Measurements from ENCODE around the gene ARFGEF3.
A peak's percentile ranks its signal among the peaks of the same experiment; 100 is the strongest.
"Not testable (repeated sequence)": the region's sequence is repeated elsewhere in the genome, so short reads cannot be mapped to it uniquely, and the experiment has no call there.

ARFGEF3 gene

GRCh38 chr6:138175596-138175995, 13.9 kb downstream of the ARFGEF3 start:
- DNase-seq: no peak

DNA sequence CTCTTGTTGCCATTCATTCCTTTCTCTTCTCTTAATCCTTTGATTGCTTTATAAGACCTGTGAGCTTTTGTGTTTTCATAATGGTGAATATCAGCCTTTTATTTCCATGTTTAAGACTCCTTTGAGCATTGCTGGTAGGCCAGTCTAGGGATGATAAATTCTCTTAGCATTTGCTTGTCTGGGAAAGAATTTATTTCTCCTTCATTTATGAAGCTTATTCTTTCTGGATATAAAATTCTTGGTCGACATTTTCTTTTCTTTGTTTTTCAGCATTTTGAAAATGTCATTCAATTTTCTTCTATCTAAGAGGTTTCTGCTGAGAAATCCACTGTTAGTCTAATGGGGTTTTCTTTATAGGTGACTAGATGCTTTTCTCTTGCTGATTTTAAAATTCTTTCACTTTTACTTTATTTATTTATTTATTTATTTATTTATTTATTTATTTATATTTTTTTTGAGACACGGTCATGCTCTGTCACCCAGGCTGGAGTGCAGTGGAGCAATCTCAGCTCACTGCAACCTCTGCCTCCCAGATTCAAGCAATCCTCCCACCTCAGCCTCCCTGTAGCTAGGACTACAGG, 15.0 kb downstream of the ARFGEF3 start:
- no peak for DNase-seq

DNA sequence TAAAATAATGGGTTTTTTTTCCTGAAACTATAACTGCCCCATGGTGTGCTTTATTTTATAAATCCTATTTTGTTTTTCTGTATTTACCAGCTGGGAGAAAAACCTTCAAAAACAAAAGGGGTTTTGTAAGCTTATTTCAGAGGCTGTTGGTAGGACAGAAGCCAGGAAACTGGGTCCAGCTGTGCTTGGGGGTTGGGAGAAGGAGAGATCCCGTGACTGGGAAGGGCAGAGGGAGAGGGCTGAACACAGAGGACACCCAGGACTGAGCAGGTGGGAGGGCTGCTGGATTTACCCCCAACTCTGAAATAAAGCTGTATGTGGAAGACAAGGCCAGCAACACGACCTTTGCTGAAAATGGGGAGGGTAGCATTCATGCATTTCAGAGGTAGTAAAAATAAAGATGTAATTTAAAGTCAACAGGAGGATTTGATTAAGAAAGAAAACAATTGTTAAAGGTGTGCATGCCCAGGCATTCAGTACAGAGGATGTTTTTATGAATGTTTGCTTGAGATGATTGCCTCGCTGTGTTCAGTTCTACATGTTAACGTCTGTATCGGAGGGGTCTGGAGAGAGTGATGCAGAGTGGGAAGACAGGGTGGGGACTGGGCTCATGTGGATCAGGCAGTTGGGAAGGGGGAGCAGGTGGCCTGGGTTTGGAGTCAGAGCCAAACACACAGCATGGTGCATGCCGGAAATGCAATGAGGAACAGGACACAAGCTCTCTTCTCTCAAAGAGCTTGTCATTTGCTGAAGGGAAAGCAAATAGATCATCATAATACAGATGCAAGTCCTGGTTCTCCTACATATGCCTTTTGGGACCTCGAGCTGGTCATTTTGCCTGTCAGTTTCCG, 21.4 kb downstream of the ARFGEF3 start:
- DNase-seq: peak; percentile 96

DNA sequence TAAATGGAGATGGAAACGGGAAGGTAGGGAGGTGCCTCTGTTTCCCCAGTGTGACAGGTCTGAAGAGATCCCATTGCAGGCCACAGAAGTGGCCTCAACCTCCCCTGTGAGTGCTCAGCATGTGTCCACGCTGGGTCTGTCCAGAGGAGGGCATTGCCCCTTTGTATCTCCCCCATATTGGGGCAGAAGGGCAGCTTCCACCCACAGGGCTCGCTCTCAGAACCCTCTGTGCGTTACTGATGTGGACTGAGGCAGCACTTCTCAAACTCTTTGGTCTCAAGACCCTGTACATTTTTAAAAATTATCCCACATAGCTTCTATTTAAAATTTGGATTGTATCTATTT, 22.0 kb downstream of the ARFGEF3 start:
- no peak for DNase-seq

DNA sequence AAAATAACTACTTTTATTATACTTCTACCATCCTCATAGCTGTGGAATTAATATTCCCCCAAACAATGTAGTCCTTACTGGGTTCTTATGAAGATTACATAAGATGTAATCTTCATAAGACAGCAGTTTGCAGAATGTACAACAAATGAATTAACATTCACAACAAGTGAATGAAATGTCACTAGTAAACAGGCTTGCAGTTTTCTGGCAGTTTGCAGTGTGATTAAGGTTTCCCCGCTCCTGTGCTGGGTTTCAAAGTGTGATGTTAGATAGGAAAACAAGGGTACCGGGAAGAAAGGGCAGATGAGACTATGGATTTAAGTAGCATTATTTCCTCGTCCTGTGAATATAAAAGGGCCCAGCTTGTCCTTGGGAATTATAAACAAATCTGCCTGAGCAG, 22.5 kb downstream of the ARFGEF3 start:
- DNase-seq: no peak

DNA sequence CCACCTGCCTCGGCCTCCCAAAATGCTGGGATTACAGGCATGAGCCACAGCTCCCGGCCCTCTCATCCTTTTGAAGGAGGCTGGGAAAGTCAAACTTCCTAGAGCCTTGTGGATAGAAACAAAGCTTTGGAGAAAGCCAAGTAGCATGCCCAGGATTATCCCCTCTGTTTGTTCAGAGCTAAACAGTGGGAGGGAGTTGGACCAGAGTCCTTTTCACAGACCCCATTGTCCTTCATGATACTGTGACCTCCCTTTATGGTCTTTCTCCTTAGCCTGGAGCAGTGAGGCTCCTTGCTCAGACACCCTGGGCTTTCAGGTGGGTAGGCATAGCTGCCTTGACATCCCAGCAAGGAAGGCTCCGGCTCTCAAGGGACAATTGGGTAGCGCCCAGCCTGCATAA, 25.4 kb downstream of the ARFGEF3 start:
- DNase-seq: peak; percentile 34

- DNase-seq: peak; percentile 76
These were observed 26.7 kb downstream of the ARFGEF3 start for GRCh38 chr6:138188278-138188941.

DNA sequence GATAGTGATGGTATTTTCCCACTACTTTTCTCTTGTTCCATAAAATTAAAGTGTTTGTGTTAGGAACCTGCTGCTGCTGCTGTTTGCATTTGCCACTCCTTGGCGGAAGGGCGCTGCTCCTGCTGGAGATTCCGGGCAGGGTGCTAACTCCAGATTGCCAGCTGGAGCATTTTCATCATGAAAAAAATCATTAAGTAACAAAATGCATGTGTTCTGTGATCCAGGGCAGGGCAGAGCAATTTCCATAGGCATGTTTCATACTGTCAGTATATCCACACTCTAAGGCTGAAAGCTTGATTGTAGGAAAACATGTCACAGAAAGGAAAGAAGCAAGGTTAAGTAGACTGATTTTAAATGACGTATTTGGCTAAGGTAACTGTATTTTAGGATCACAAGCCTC, 32.5 kb downstream of the ARFGEF3 start:
- peak; percentile 59 for DNase-seq

DNA sequence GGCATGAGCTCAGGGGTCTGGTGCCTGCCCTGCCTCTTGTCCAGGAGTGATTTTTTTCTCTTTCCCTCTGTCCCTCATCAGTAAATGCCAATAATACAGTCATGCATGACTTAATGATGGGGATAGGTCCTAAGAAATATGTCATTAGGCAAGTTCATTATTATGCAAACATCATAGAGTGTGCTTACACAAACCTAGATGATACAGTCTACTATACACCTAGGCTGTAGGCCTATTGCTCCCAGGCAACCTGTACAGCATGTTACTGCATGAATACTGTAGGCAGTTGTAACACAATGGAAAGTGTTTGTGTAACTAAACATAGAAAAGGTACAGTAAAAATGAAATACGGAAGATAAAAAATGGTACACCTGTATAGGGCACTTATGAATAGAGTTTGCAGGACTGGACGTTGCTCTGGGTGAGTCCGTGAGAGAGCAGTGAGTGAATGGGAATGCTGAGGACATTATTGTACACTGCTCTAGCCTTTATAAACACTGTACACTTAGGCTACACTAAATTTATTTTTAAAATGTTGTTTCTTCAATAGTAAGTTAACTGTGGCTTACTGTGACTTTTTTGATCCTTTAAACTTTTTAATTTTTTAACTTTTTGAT, 34.5 kb downstream of the ARFGEF3 start:
- peak; percentile 73 for DNase-seq

GRCh38 chr6:138197570-138197969, 35.8 kb downstream of the ARFGEF3 start:
- DNase-seq: no peak

DNA sequence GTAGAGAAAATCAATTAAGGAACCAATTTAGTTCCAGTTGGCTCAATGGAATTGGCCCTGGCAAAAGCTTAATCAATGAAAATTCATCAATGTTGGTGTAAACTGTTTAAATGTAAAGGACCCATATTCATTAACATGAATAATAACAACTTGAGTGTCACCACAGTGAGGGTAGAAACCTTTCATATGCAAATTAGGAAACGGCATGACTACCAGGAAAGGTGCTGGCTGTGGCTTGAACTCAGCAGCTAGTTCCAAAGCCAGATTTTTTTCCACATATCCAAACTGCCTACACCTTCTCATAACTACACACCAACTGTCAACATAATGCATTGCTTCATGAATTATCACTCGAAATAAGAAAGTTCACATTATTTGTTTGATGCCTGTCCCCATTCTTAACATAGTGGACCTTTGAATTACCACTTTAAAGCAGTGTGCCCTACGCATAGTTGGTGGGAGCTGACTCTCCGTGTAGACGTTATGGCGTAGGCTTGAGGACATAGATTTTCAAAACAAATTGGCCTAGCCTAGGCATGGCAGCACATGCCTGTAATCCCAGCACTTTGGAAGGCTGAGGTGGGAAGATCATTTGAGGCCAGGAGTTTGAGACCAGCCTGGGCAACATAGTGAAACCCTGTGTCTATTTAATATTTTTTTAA, 36.8 kb downstream of the ARFGEF3 start:
- DNase-seq: no peak

GRCh38 chr6:138201836-138202235, 40.1 kb downstream of the ARFGEF3 start:
- peak; percentile 30 for DNase-seq

DNA sequence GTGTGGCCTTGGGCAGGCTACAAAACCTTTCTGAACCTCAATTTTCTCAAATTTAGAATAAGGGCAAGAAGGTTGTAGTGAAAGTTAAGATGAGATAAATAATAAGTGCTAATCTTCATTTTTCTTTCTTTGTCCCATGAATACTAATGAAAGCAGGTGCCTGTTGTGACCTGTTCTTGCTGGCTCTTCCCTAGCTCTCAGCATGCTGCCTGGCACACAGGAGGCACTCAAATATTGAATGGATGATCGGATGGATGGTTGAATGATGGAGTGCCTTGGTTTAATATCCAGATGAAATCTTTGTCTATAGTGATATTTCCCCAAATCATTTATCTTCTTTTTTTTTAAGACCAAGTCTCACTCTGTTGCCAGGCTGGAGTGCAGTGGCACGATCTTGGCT, 41.6 kb downstream of the ARFGEF3 start:
- DNase-seq: no peak

- no peak for DNase-seq
These were observed 42.6 kb downstream of the ARFGEF3 start for GRCh38 chr6:138204303-138204702.

DNA sequence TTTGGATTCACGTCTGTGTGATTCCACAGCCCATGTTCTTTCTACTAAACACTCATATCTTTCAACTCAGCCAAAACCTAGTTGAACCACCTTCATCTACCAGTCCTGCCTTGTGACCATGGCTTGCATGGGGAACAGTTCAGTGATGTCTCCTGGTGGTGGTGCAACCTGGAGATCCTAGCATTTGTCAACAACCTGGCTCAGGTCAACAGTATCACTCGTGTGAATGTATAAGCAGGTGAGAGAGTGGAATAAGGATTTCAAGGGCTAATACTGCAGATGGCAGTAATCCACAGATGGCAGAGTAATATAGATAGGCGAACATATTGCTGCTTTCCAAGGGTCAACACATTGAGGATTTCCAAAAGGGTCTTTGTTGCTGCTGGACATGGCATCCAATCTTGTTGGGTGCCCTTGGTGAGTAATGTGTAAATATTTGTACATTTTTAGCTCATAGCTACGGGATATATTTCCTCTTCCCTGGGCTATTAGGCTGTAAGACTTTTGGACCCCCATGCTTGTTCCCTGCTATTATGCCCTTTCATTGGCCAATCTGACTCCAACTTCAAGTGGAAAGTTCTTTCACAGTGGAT, 43.1 kb downstream of the ARFGEF3 start:
- peak; percentile 54 for DNase-seq

DNA sequence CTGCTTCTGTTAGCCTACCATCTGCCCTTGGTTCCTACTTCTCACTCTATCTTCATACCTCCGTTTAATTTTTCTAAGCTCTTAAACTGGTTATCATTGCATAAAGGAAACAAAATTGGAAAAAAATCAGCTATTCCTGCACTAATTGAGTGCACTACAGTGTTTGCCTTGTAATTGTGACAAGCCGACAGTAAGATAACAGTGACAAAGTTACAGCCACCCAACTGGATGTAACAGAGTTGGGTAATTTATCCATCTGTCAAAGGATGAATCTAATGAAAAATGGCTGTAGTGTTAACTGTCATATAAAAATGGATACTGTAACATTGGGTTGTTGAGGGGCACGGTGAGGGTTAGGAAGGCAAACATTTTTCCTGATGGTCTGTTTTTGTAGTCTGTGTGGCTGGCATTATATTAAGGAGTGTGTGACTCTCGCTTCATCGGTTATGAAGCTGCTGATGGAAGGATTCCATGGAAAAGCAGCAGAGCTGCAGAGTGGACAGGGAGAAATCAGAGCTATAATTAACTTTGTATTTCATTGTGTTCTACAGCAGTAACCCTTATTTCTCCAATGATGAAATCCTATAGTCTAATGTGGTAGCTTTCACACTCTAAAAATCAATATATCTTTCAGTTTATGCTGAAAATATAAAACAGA, 43.8 kb downstream of the ARFGEF3 start:
- peak; percentile 50 for DNase-seq

- DNase-seq: no peak
These were observed 45.1 kb downstream of the ARFGEF3 start for GRCh38 chr6:138206862-138207261.

- DNase-seq: peak; percentile 37
These were observed 49.4 kb downstream of the ARFGEF3 start for GRCh38 chr6:138211048-138211581.

- no peak for DNase-seq
These were observed 49.9 kb downstream of the ARFGEF3 start for GRCh38 chr6:138211601-138212000.

GRCh38 chr6:138212530-138212929, 50.8 kb downstream of the ARFGEF3 start:
- DNase-seq: not testable (repeated sequence)

DNA sequence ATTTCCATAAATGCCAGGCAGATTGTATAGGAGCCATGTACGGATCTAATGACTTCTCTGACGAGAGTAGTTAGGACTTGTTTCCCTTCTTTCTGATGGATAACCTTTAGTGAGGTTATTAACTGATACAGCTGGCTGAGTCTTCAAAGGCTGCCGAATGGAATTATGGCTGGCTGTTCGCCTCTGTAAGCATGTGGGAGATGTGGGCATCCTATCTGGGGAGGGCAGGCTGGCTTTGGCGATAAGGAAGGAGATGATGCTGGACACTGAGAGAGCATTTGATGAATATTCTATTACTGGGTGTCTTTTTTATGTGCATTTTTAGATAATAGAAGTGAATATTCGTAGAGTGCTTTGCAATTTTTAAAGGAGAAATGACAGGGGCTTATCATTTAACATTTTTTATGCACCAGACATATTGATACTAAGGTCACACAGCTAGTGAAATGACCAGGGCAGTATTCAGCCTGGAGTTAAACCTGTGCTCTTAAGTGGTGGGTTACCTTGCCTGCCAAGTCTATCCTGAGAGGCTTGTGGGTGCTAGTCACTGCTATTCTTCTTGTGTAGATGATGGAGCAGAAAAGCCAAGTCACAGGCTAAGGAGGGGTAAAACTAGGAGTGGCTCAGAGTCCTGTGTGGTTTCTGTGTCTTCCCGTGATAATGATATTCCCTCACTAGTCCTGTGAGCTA, 53.5 kb downstream of the ARFGEF3 start:
- DNase-seq: no peak
